ENCODE data around the gene FAS.
"Not testable (repeated sequence)": the region's sequence is repeated elsewhere in the genome, so short reads cannot be mapped to it uniquely, and the experiment has no call there.

DNA sequence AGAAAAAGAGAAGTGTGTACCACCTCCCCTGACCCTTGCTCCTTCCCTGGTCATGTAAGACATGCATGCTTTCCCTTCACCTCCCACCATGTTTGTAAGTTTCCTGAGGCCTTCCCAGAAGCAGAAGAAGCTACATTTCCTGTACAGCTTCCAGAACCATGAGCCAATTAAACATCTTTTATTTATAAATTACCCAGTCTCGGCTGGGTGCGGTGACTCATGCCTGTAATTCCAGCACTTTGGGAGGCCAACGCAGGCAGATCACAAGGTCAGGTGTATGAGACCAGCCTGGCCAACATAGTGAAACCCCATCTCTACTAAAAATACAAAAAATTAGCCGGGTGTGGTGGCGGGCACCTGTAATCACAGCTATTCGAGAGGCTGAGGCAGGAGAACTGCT, 30.9 kb downstream of the FAS start:
- TF ChIP-seq, protein P1, sequence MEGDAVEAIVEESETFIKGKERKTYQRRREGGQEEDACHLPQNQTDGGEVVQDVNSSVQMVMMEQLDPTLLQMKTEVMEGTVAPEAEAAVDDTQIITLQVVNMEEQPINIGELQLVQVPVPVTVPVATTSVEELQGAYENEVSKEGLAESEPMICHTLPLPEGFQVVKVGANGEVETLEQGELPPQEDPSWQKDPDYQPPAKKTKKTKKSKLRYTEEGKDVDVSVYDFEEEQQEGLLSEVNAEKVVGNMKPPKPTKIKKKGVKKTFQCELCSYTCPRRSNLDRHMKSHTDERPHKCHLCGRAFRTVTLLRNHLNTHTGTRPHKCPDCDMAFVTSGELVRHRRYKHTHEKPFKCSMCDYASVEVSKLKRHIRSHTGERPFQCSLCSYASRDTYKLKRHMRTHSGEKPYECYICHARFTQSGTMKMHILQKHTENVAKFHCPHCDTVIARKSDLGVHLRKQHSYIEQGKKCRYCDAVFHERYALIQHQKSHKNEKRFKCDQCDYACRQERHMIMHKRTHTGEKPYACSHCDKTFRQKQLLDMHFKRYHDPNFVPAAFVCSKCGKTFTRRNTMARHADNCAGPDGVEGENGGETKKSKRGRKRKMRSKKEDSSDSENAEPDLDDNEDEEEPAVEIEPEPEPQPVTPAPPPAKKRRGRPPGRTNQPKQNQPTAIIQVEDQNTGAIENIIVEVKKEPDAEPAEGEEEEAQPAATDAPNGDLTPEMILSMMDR (IDR thresholded peaks at IDR 0.05): not testable (repeated sequence)
- not testable (repeated sequence) for TF ChIP-seq EZH2 (IDR thresholded peaks at IDR 0.05; ENCODE audit: borderline replicate concordance, insufficient read depth, low read depth, low read length, poor library complexity, severe bottlenecking)

All from B cell (primary cell).